H1 (cell line): ENCODE data around the gene RRAD. TPM values are rescaled to one million over a fixed set of nuclear protein-coding genes. Genes with fewer than 3 reads are reported as not detected.

Experiments used
- CTCF ChIA-PET: fragments of 300-600 bp; sonication (Branson Sonifier 250); formaldehyde crosslinking; loops from one replicate; lab custom pipeline; 2021; ENCODE audit not compliant: partially characterized antibody; lab: Charles Lee
- POLR2A ChIA-PET: fragments of 300-600 bp; sonication (Branson Sonifier 250); formaldehyde crosslinking; loops from one replicate; lab custom pipeline; 2021; ENCODE audit warnings: inconsistent platforms; ENCODE audit not compliant: partially characterized antibody; lab: Charles Lee
- DNase-seq, 2 experiments: peaks; one replicate each; pipeline versions ENCODE4 v3.0.0 to v3.0.0-alpha.2; 2010 to 2022; ENCODE audit warnings: low spot score in 2 of 2, low read depth in 1 of 2, mixed read lengths in 1 of 2
- FAIRE-seq: peaks from 2 replicates; lab custom pipeline; 2011; peaks lifted over from hg19 to GRCh38; lab: Jason Lieb, UNC
- H2AFZ ChIP-seq: 2 replicates; pipeline ENCODE4 v1.8.1; 2012; ENCODE audit warnings: low read length, inconsistent platforms
- H2AK5ac ChIP-seq: 2 replicates; pipeline ENCODE4 v1.6.1; 2013; ENCODE audit warnings: low read depth, low read length
- H2BK120ac ChIP-seq: replicated peaks from 2 replicates; pipeline ENCODE3; 2013; ENCODE audit warnings: low read depth, low read length, inconsistent platforms
- H2BK12ac ChIP-seq: 2 replicates; pipeline ENCODE4 v1.6.1; 2013; ENCODE audit warnings: low read depth, low read length
- H2BK15ac ChIP-seq: 2 replicates; pipeline ENCODE4 v1.6.1; 2013; ENCODE audit warnings: low read length
- H2BK20ac ChIP-seq: 2 replicates; pipeline ENCODE4 v1.6.1; 2013; ENCODE audit warnings: low read length
- H2BK5ac ChIP-seq: 2 replicates; pipeline ENCODE4 v1.6.1; 2013; ENCODE audit warnings: low read depth, low read length
- H3K14ac ChIP-seq: 2 replicates; pipeline ENCODE4 v1.6.1; 2013; ENCODE audit warnings: inconsistent platforms; ENCODE audit not compliant: insufficient read length
- H3K18ac ChIP-seq: 2 replicates; pipeline ENCODE4 v1.6.1; 2013; ENCODE audit warnings: low read length; ENCODE audit errors: extremely low read depth
- H3K23ac ChIP-seq: 2 replicates; pipeline ENCODE4 v1.6.1; 2013; ENCODE audit warnings: inconsistent platforms; ENCODE audit not compliant: insufficient read length
- H3K23me2 ChIP-seq: 2 replicates; pipeline ENCODE4 v1.6.1; 2013; ENCODE audit warnings: low read depth, low read length
- H3K27ac ChIP-seq: 2 replicates; pipeline ENCODE4 v1.6.1; 2011; ENCODE audit warnings: low read depth, low read length, inconsistent platforms
- H3K27me3 ChIP-seq, 4 experiments: replicated peaks in 1 of 4; 1 replicate in 1 of 4; 2 replicates in 3 of 4; pipeline versions ENCODE4 v1.6.1 to v1.8.1; 2011 to 2013; ENCODE audit warnings: low read length in 3 of 4, mild to moderate bottlenecking in 3 of 4, inconsistent platforms in 2 of 4, mixed read lengths in 2 of 4, moderate library complexity in 1 of 4; ENCODE audit not compliant: control insufficient read depth in 3 of 4, insufficient read depth in 3 of 4; ENCODE audit errors: extremely low read depth in 1 of 4
- H3K36me3 ChIP-seq, 4 experiments: 2 replicates each; pipeline versions ENCODE4 v1.6.1 to v1.8.1; 2011 to 2013; ENCODE audit warnings: mild to moderate bottlenecking in 4 of 4, low read length in 3 of 4, moderate library complexity in 2 of 4, control low read depth in 1 of 4, inconsistent platforms in 1 of 4; ENCODE audit not compliant: insufficient read depth in 4 of 4, control insufficient read depth in 2 of 4
- H3K4ac ChIP-seq: replicated peaks from 2 replicates; pipeline ENCODE3; 2013; ENCODE audit warnings: low read length, low read depth, mixed read lengths, inconsistent platforms; ENCODE audit not compliant: insufficient read length
- H3K4me1 ChIP-seq, 4 experiments: replicated peaks in 1 of 4; 1 replicate in 1 of 4; 2 replicates in 3 of 4; pipeline versions ENCODE4 v1.6.1 to v1.8.1; 2011 to 2013; ENCODE audit warnings: low read length in 3 of 4, inconsistent platforms in 2 of 4, mixed read lengths in 1 of 4; ENCODE audit not compliant: insufficient read depth in 4 of 4, control insufficient read depth in 3 of 4
- H3K4me2 ChIP-seq, 2 experiments: 2 replicates each; pipeline versions ENCODE4 v1.6.1 to v1.8.1; 2011 to 2013; ENCODE audit warnings: low read depth in 2 of 2, low read length in 2 of 2, control low read depth in 1 of 2, inconsistent platforms in 1 of 2, mild to moderate bottlenecking in 1 of 2; ENCODE audit not compliant: insufficient read depth in 1 of 2
- H3K4me3 ChIP-seq, 4 experiments: fragments of 200-600, 300-600 bp in 1 of 4; sonication (generic), shearing (Covaris generic), sonication (Bioruptor Twin) in 1 of 4; 2 replicates each; pipeline versions ENCODE4 v1.5.1 to v1.8.1; 2011 to 2016; ENCODE audit warnings: low read length in 4 of 4, low read depth in 3 of 4, control low read depth in 2 of 4, inconsistent platforms in 2 of 4, mild to moderate bottlenecking in 2 of 4, mixed read lengths in 1 of 4, moderate library complexity in 1 of 4; ENCODE audit not compliant: insufficient read depth in 2 of 4; ENCODE audit errors: extremely low read depth in 1 of 4
- H3K56ac ChIP-seq: replicated peaks from 2 replicates; pipeline ENCODE3; 2013; ENCODE audit warnings: low read depth, mild to moderate bottlenecking, mixed read lengths, low read length, inconsistent platforms; ENCODE audit not compliant: insufficient read length
- H3K79me1 ChIP-seq: 2 replicates; pipeline ENCODE4 v1.6.1; 2013; ENCODE audit warnings: low read depth, low read length, control low read depth
- H3K79me2 ChIP-seq, 2 experiments: 2 replicates each; pipeline versions ENCODE4 v1.6.1 to v1.8.1; 2012 to 2013; ENCODE audit warnings: low read length in 2 of 2, mild to moderate bottlenecking in 2 of 2, inconsistent platforms in 1 of 2; ENCODE audit not compliant: insufficient read depth in 2 of 2, control insufficient read depth in 1 of 2
- H3K9ac ChIP-seq, 4 experiments: replicated peaks in 1 of 4; 1 replicate in 1 of 4; 2 replicates in 3 of 4; pipeline versions ENCODE4 v1.6.1 to v1.8.1; 2011 to 2013; ENCODE audit warnings: low read depth in 3 of 4, low read length in 3 of 4, control low read depth in 2 of 4, mild to moderate bottlenecking in 2 of 4, moderate library complexity in 2 of 4, inconsistent platforms in 1 of 4; ENCODE audit errors: extremely low read depth in 1 of 4
- H3K9me3 ChIP-seq, 2 experiments: 2 replicates each; pipeline versions ENCODE4 v1.6.1 to v1.8.1; 2012 to 2013; ENCODE audit warnings: mild to moderate bottlenecking in 2 of 2, moderate library complexity in 2 of 2, control low read depth in 1 of 2, inconsistent platforms in 1 of 2, low read depth in 1 of 2, low read length in 1 of 2, mixed read lengths in 1 of 2; ENCODE audit not compliant: insufficient read depth in 2 of 2
- H4K20me1 ChIP-seq, 2 experiments: replicated peaks in 1 of 2; 2 replicates each; pipeline versions ENCODE3 to v1.8.1; 2011 to 2013; ENCODE audit warnings: inconsistent platforms in 2 of 2, low read length in 2 of 2, mild to moderate bottlenecking in 1 of 2; ENCODE audit not compliant: insufficient read depth in 2 of 2, control insufficient read depth in 1 of 2
- H4K5ac ChIP-seq: 2 replicates; pipeline ENCODE4 v1.6.1; 2013; ENCODE audit warnings: low read length, low read depth, mixed read lengths, inconsistent platforms; ENCODE audit not compliant: insufficient read length
- H4K8ac ChIP-seq: 2 replicates; pipeline ENCODE4 v1.8.0; 2013; ENCODE audit warnings: mild to moderate bottlenecking, moderate library complexity, low read length, inconsistent platforms; ENCODE audit not compliant: insufficient read depth; ENCODE audit errors: extremely low read depth
- H4K91ac ChIP-seq: replicated peaks from 2 replicates; pipeline ENCODE3; 2013; ENCODE audit warnings: low read length, mixed read lengths, inconsistent platforms; ENCODE audit not compliant: insufficient read length
- CBX8 ChIP-seq: fragments of 300-800, 300-1000 bp; sonication (generic); IDR thresholded peaks from 2 replicates; pipeline ENCODE4 v1.7.1; 2016; ENCODE audit warnings: low read depth, low read length, borderline replicate concordance
- EP300 ChIP-seq, 2 experiments: IDR thresholded peaks; 1 replicate in 1 of 2; 2 replicates in 1 of 2; pipeline ENCODE4 v1.6.1; 2011 to 2012; ENCODE audit warnings: low read depth in 2 of 2, low read length in 2 of 2, mild to moderate bottlenecking in 2 of 2, borderline replicate concordance in 1 of 2, inconsistent platforms in 1 of 2, moderate library complexity in 1 of 2
- EZH2 ChIP-seq: fragments of 200-600 bp; sonication (generic); IDR thresholded peaks from 2 replicates; pipeline ENCODE4 v1.7.1; 2012; ENCODE audit warnings: low read depth, mild to moderate bottlenecking, moderate library complexity, low read length, inconsistent platforms; ENCODE audit not compliant: severe bottlenecking
- TCF12 ChIP-seq: IDR thresholded peaks from 2 replicates; pipeline ENCODE4 v1.6.1; 2011; ENCODE audit warnings: low read depth, mild to moderate bottlenecking, low read length
- WGBS, 2 experiments: shearing (Covaris generic) in 1 of 2; methylation state at CpG; one replicate each; pipeline versions ENCODE4 v1.1.6 to v1.1.7; 2013 to 2015; ENCODE audit warnings: low lambda C conversion rate in 2 of 2, mixed read lengths in 2 of 2, inconsistent platforms in 1 of 2, low coverage in 1 of 2, missing lambda C conversion rate in 1 of 2; ENCODE audit not compliant: insufficient replicate concordance in 2 of 2, insufficient coverage in 1 of 2, insufficient read length in 1 of 2; ENCODE audit errors: extremely low coverage in 1 of 2, missing lambda C conversion rate in 1 of 2; 5-methylcytosine and 5-hydroxymethylcytosine counted together
- polyA plus RNA-seq, 7 experiments: library from polyadenylated mRNA; depleted of rRNA in 3 of 7; stranded (reverse) in 5 of 7; unstranded in 2 of 7; fragments of >200 nt in 5 of 7; fragments of 200-250 nt in 2 of 7; gene quantifications; 1 replicate in 5 of 7; 2 replicates in 1 of 7; 4 replicates in 1 of 7; pipeline versions ENCODE4 v1.2.1 to v1.2.3, GENCODE V29; 2011 to 2013; ENCODE audit warnings: missing spikeins in 2 of 7, mixed read lengths in 2 of 7
- total RNA-seq: library from RNA; stranded (reverse); fragmentation: NEBNext Ultra II Directional; extraction: Animal tissue kit (Norgen Biotek cat#: 25700); gene quantifications from 2 replicates; pipeline ENCODE4 v1.2.1, GENCODE V29; 2021

Gene RRAD
- total and polyA plus RNA-seq, 2 of the 8 experiments (the other 6 are each of a cell fraction or from before 2014, with no cell fraction given), result 0.17 TPM; not detected in 1

GRCh38 chr16:66927918-66928649 lies 2.7 kb upstream of the RRAD start:
- H3K79me2 ChIP-seq, result no peaks in the 10 kb centered on the region
- H3K4me3 ChIP-seq, result no peak overlapping the region
- H3K4me2 ChIP-seq, result no peak overlapping the region
- H2BK120ac ChIP-seq, result no peak overlapping the region
- no peak overlapping the region for H3K18ac ChIP-seq
- FAIRE-seq (no peak), DNase-seq (no peak)
- no peak overlapping the region for H2AFZ ChIP-seq
- ChIA-PET CTCF (interaction anchor here (0.5 to 27.5 kb wide), 18 partner anchors 10 to 357 kb away, joined by 3 to 1009 read pairs (median 4); partner anchors contain the start of genes CDH16, CES3, NAE1 and PDP2), POLR2A (interaction anchor here (1.0 to 1.4 kb wide), 3 partner anchors 16 to 34 kb away, joined by 3 to 7 read pairs (median 6); no protein-coding TSS in a partner anchor)
- peaks cover 0 to 3% (median under 1%) of the 10 kb centered on the region in 4 experiments; a peak in 3 of 8 replicates for H3K36me3 ChIP-seq
- H3K9me3 ChIP-seq, result no peaks in the 10 kb centered on the region
- H3K79me1 ChIP-seq, result peaks cover 2% of the 10 kb centered on the region; the same call in 1 of the 2 replicates
- 96% methylated on average over 8 of the region's 8 CpGs; no CpG with 5 or more reads in 1 of the 2 experiments for WGBS, 2 experiments
- H4K91ac ChIP-seq, result peak overlapping the region; percentile 52
- no peak overlapping the region for H3K14ac ChIP-seq
- H3K27me3 ChIP-seq, result peaks cover 14 to 41% (median 35%) of the 10 kb centered on the region in 4 experiments; a peak in 6 of 7 replicates
- peak overlapping the region; percentile 73; the same call in 1 of the 2 replicates for H2BK5ac ChIP-seq
- H3K9ac ChIP-seq, result no peak overlapping the region
- 0 out of 2 replicates have a peak overlapping the region, but pooled peaks have one; percentile 57 for H2BK20ac ChIP-seq
- H3K23ac ChIP-seq, result no peak overlapping the region
- no peak overlapping the region for H2BK12ac ChIP-seq
- peak overlapping the region; percentile 63; the same call in 1 of the 2 replicates for H2BK15ac ChIP-seq
- H3K4ac ChIP-seq, result peak overlapping the region; percentile 65
- no peak overlapping the region for H3K56ac ChIP-seq
- H4K5ac ChIP-seq, result no peak overlapping the region
- H2AK5ac ChIP-seq, result peak overlapping the region; percentile 45; the same call in 1 of the 2 replicates
- TF ChIP-seq EP300 (IDR thresholded peaks at IDR 0.05; ENCODE audit: borderline replicate concordance in 1 of 2, low read depth in 2 of 2, low read length in 2 of 2) (no peak), CBX8 (no peak), EZH2 (no peak), TCF12 (no peak)
- no peaks in the 10 kb centered on the region for H4K20me1 ChIP-seq
- H3K4me1 ChIP-seq, result peaks cover 0 to 8% (median under 1%) of the 10 kb centered on the region in 4 experiments; a peak in 3 of 7 replicates
- no peak overlapping the region for H3K27ac ChIP-seq
- H4K8ac ChIP-seq, result peak overlapping the region; percentile 18; the same call in 1 of the 2 replicates
- peaks cover 4% of the 10 kb centered on the region; the same call in 1 of the 2 replicates for H3K23me2 ChIP-seq
